ENCODE measurements around the gene HSF5.

Gene HSF5

DNA sequence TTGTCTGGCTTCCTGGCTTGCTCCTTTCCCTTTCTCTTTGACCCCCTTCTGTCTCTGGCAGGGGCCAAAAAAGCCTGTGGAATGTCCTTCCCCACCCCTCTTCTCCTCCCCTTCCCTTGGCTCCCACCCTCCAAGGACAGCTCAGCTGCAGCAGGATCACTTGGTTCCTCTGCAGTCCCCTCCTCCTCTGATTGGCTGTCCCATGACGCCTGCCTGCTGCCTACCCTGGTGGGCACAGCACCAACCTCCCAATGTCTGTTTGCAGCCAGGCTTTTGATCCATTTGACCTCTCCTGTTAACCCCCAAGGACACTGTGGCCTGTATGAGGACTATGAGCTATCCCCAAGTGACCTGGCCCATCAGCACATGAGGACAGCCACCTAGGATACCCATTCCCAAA, 41.1 kb upstream of the HSF5 start:
- no peak overlapping the region for H3K4me3 ChIP-seq (ENCODE audit: low read depth, low read length)
- TF ChIP-seq, protein P1, sequence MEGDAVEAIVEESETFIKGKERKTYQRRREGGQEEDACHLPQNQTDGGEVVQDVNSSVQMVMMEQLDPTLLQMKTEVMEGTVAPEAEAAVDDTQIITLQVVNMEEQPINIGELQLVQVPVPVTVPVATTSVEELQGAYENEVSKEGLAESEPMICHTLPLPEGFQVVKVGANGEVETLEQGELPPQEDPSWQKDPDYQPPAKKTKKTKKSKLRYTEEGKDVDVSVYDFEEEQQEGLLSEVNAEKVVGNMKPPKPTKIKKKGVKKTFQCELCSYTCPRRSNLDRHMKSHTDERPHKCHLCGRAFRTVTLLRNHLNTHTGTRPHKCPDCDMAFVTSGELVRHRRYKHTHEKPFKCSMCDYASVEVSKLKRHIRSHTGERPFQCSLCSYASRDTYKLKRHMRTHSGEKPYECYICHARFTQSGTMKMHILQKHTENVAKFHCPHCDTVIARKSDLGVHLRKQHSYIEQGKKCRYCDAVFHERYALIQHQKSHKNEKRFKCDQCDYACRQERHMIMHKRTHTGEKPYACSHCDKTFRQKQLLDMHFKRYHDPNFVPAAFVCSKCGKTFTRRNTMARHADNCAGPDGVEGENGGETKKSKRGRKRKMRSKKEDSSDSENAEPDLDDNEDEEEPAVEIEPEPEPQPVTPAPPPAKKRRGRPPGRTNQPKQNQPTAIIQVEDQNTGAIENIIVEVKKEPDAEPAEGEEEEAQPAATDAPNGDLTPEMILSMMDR (IDR thresholded peaks at IDR 0.05; ENCODE audit: insufficient read depth, low read length, missing control alignments): no peak
- CTCF ChIA-PET: interaction anchor here (1.7 to 4.0 kb wide), 3 partner anchors 10 to 59 kb away, joined by 5 to 20 read pairs (median 5); no protein-coding TSS in a partner anchor
- POLR2A ChIA-PET: interaction anchor here (1.9 kb wide), 1 partner anchor 102 kb away, joined by 8 read pairs; no protein-coding TSS in a partner anchor
- no peak for DNase-seq (ENCODE audit: low read depth, low spot score)

DNA sequence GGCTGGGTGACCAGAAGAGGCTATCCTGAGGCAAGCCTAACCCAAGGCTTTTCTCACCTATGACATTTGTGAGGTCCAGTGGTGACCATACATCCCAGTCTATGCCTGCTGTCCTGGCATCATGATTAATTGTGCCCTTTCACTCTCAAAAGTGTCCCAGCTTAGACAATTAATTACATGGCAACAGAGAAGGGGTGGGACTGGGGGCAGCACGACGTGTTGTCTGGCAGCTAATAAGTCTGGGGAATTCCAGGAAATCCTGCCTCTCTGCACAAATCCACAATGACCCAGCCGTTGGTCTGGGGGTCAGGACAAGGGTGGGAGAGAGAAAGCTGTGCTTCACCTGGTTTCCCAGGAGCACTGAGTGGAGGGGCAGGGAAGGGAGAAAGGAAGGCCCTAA, 40.2 kb upstream of the HSF5 start:
- H3K4me3 ChIP-seq (ENCODE audit: low read depth, low read length): no peak overlapping the region
- no peak for DNase-seq (ENCODE audit: low read depth, low spot score)
- CTCF ChIA-PET: interaction anchor here (1.5 to 4.0 kb wide), 5 partner anchors 8 to 60 kb away, joined by 5 to 20 read pairs (median 5); no protein-coding TSS in a partner anchor
- TF ChIP-seq, protein P1 (IDR thresholded peaks at IDR 0.05; ENCODE audit: insufficient read depth, low read length, missing control alignments): no peak
- POLR2A ChIA-PET: interaction anchor here (1.5 kb wide), 1 partner anchor 103 kb away, joined by 8 read pairs; no protein-coding TSS in a partner anchor

DNA sequence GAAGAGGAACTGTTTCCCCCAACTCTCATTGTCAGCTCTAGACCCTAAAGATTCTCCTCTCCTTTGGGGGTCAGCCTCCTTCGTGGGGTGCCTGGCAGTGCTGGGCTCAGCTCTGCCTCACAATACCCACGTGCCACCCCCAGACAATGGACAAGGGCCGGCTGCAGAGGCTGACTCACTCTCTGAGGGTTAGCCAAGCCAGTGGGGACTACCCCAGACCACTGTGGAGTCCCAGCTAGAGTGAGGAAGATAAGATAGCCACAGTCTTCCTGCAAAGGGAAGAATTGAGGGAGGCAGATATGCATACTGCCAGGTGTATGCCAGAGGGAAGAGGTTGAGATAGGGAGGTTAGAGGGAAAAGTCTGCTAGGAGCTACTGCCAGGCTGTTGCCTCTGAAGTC, 39.7 kb upstream of the HSF5 start:
- CTCF ChIA-PET: interaction anchor here (1.5 to 4.0 kb wide), 5 partner anchors 8 to 61 kb away, joined by 5 to 20 read pairs (median 5); no protein-coding TSS in a partner anchor
- POLR2A ChIA-PET: interaction anchor here (1.5 kb wide), 1 partner anchor 104 kb away, joined by 8 read pairs; no protein-coding TSS in a partner anchor

DNA sequence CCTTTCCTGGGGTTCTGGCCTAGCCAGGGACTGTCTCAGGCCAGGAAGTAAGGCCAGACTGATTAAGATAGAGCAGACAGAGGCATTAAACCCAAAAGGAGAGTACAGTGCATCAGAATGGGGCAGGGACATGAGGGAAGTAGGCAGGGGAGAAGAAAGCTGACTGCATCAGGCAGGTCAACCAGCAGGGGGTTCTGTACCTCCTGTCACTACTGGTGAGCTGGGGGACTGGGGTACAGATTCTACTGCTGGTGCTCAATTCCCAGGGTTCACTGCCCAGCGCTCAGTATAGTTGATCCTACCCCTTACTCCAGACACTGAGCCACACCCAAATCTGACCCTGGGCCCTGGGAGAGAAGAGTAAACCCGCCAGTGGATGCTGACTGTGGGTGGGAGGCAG, 39.1 kb upstream of the HSF5 start:
- ChIA-PET CTCF (interaction anchor here (1.5 to 4.0 kb wide), 4 partner anchors 8 to 59 kb away, joined by 5 to 20 read pairs (median 5); no protein-coding TSS in a partner anchor), POLR2A (interaction anchor here (1.5 kb wide), 1 partner anchor 104 kb away, joined by 8 read pairs; no protein-coding TSS in a partner anchor)
- H3K4me3 ChIP-seq (ENCODE audit: low read depth, low read length): no peak overlapping the region
- DNase-seq (ENCODE audit: low read depth, low spot score): no peak
- TF ChIP-seq, protein P1 (IDR thresholded peaks at IDR 0.05; ENCODE audit: insufficient read depth, low read length, missing control alignments): peak; percentile 6

More for the DNA sequence above, 39.7 kb upstream of the HSF5 start:
- DNase-seq (ENCODE audit: low read depth, low spot score): no peak
- no peak overlapping the region for H3K4me3 ChIP-seq (ENCODE audit: low read depth, low read length)
- TF ChIP-seq, protein P1 (IDR thresholded peaks at IDR 0.05; ENCODE audit: insufficient read depth, low read length, missing control alignments): no peak

DNA sequence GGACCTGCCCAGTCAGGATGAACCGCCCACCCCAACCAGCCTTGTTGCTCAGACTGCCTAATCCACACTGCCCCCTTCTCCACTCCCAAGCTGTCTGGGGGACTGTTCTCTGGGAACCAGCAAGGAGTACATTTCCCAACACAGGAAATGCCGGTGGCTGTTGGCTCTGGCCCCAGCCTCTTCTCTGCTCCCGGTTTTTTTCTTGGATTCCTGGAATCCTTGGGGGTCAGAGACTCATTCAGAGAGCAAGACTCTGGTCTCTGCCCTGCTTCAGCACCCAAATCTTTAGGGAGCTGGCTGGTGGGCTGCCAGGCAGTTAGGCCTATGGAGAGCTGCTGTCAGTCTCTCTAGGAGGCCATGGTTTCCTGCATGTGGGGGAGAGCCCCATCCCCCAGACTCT, 37.0 kb upstream of the HSF5 start:
- H3K4me3 ChIP-seq (ENCODE audit: low read depth, low read length): no peak overlapping the region; the same call in 1 of the 2 replicates
- TF ChIP-seq, protein P1 (IDR thresholded peaks at IDR 0.05; ENCODE audit: insufficient read depth, low read length, missing control alignments): no peak
- POLR2A ChIA-PET: interaction anchor here (1.7 kb wide), 1 partner anchor 106 kb away, joined by 9 read pairs; no protein-coding TSS in a partner anchor
- CTCF ChIA-PET: interaction anchor here (1.2 to 2.0 kb wide), 2 partner anchors 16 to 118 kb away, joined by 4 read pairs; no protein-coding TSS in a partner anchor
- DNase-seq (ENCODE audit: low read depth, low spot score): peak; percentile 76

DNA sequence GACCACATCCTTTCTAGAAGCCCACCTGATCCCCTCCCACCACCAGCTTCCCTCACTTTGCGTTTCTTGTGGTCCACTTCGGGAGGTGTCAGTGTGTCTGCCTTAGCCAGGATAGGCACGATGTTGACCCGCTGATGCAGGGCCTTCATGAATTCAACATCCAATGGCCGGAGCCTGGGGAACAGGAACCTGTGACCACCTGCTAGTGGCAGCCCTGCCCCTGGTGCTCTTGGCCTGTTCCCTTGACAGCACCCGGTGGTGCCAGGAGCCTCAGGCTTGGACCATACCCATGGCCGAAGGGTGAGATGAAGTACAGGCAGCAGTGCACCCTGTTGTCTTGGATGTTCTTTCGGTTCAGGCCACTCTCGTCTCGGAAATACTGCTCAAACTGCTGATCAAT, 33.5 kb upstream of the HSF5 start:
- ChIA-PET CTCF (interaction anchor here (0.8 to 2.6 kb wide), 4 partner anchors 66 to 495 kb away, joined by 3 to 8 read pairs (median 4); no protein-coding TSS in a partner anchor), POLR2A (no interaction called here)
- no peak overlapping the region for H3K4me3 ChIP-seq (ENCODE audit: low read depth, low read length)
- no peak for DNase-seq (ENCODE audit: low read depth, low spot score)
- TF ChIP-seq, protein P1 (IDR thresholded peaks at IDR 0.05; ENCODE audit: insufficient read depth, low read length, missing control alignments): no peak
